Gastroesophageal sphincter (tissue), 3 donors: ENCODE results near the gene FER.
"Not testable (repeated sequence)": the region's sequence is repeated elsewhere in the genome, so short reads cannot be mapped to it uniquely, and the experiment has no call there.

Experiments used
- EP300 ChIP-seq: sonication (generic); formaldehyde crosslinking; IDR thresholded peaks from one replicate; pipeline ENCODE4 v1.6.1; 2017; ENCODE audit warnings: antibody characterized with exemption, mild to moderate bottlenecking
- TF ChIP-seq, protein P1 (sequence below), 4 experiments: fragments of 200-600 bp in 2 of 4; fragments of 450-650 bp in 2 of 4; sonication (generic) in 1 of 4; IDR thresholded peaks; one replicate each; pipeline ENCODE4 v1.5.1; 2017 to 2019; ENCODE audit warnings: antibody characterized with exemption in 4 of 4, mild to moderate bottlenecking in 2 of 4, moderate library complexity in 2 of 4

DNA sequence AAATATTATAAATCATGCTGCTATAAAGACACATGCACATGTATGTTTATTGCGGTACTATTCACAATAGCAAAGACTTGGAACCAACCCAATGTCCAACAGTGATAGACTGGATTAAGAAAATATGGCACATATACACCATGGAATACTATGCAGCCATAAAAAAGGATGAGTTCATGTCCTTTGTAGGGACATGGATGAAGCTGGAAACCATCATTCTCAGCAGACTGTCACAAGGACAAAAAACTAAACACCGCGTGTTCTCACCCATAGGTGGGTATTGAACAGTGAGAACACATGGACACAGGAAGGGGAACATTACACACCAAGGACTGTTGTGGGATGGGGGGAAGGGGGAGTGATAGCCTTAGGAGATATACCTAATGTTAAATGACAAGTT, 118.4 kb downstream of the FER start:
- TF ChIP-seq, protein P1, sequence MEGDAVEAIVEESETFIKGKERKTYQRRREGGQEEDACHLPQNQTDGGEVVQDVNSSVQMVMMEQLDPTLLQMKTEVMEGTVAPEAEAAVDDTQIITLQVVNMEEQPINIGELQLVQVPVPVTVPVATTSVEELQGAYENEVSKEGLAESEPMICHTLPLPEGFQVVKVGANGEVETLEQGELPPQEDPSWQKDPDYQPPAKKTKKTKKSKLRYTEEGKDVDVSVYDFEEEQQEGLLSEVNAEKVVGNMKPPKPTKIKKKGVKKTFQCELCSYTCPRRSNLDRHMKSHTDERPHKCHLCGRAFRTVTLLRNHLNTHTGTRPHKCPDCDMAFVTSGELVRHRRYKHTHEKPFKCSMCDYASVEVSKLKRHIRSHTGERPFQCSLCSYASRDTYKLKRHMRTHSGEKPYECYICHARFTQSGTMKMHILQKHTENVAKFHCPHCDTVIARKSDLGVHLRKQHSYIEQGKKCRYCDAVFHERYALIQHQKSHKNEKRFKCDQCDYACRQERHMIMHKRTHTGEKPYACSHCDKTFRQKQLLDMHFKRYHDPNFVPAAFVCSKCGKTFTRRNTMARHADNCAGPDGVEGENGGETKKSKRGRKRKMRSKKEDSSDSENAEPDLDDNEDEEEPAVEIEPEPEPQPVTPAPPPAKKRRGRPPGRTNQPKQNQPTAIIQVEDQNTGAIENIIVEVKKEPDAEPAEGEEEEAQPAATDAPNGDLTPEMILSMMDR (IDR thresholded peaks at IDR 0.05) = not testable (repeated sequence)
- not testable (repeated sequence) for TF ChIP-seq EP300
